ENCODE measurements around the gene LHFPL2. TPM values are rescaled to one million over a fixed set of nuclear protein-coding genes. Genes with fewer than 3 reads are reported as not detected.

The LHFPL2 gene
- polyA plus RNA-seq, 3 donors: 3.7 to 11.6 (median 7.3) TPM

- peaks cover 0 to 4% (median 2%) of the 10 kb centered on the region in 7 donors for H3K9me3 Mint-ChIP-seq
- no peak overlapping the region for H2AFZ ChIP-seq (ENCODE audit: insufficient read depth, low read depth, low read length, poor library complexity, severe bottlenecking)
- DNase-seq: no peak
- intact Hi-C loops (cut with micrococcal nuclease): no loop called here
- H3K9me3 ChIP-seq (replicated peaks in 1 of 2; ENCODE audit: control insufficient read depth in 1 of 2, insufficient read depth in 1 of 2, low read length in 2 of 2): no peaks in the 10 kb centered on the region
- no peak overlapping the region for H3K27ac Mint-ChIP-seq
- H3K27me3 ChIP-seq (ENCODE audit: control insufficient read depth in 2 of 2, insufficient read depth in 2 of 2, low read length in 2 of 2): no peaks in the 10 kb centered on the region
- H3K79me2 ChIP-seq (ENCODE audit: insufficient read depth, low read length): no peaks in the 10 kb centered on the region
- H3K27me3 Mint-ChIP-seq (ENCODE audit: low read depth in 3 of 3): peaks cover 7 to 16% (median 8%) of the 10 kb centered on the region in 3 donors
- 93% methylated on average over 4 of the region's 4 CpGs for WGBS (ENCODE audit: insufficient coverage)
- H3K9ac ChIP-seq (ENCODE audit: insufficient read depth, low read length, poor library complexity, severe bottlenecking): no peak overlapping the region
- no peak overlapping the region for H3K4me3 ChIP-seq (replicated peaks in 1 of 3; ENCODE audit: low read depth in 2 of 3, low read length in 3 of 3)
- H3K4me2 ChIP-seq (replicated peaks; ENCODE audit: extremely low read depth, low read length, poor library complexity, severe bottlenecking): no peak overlapping the region
- H3K27ac ChIP-seq (ENCODE audit: low read depth in 1 of 2, low read length in 2 of 2): no peak overlapping the region
- no peaks in the 10 kb centered on the region for H3K36me3 ChIP-seq (replicated peaks in 1 of 2; ENCODE audit: control insufficient read depth in 1 of 2, insufficient read depth in 2 of 2, low read length in 2 of 2)
- H3K4me1 Mint-ChIP-seq: no peaks in the 10 kb centered on the region
- no peak overlapping the region for H3K4me3 Mint-ChIP-seq
- H3K36me3 Mint-ChIP-seq: no peaks in the 10 kb centered on the region
- H4K20me1 ChIP-seq (ENCODE audit: insufficient read depth, low read length): no peaks in the 10 kb centered on the region
- no peak for TF ChIP-seq CTCF (IDR thresholded peaks at IDR 0.05)
- no peaks in the 10 kb centered on the region for H3K4me1 ChIP-seq (ENCODE audit: control insufficient read depth in 1 of 2, insufficient read depth in 2 of 2, low read length in 2 of 2)
These were observed 37.4 kb downstream of the LHFPL2 start for GRCh38 chr5:78611126-78611605.

GRCh38 chr5:78610636-78611035, 37.9 kb downstream of the LHFPL2 start:
- H3K4me3 ChIP-seq (replicated peaks in 1 of 3; ENCODE audit: low read depth in 2 of 3, low read length in 3 of 3): no peak overlapping the region
- no peaks in the 10 kb centered on the region for H3K79me2 ChIP-seq (ENCODE audit: insufficient read depth, low read length)
- no peaks in the 10 kb centered on the region for H4K20me1 ChIP-seq (ENCODE audit: insufficient read depth, low read length)
- no peak for TF ChIP-seq CTCF (IDR thresholded peaks at IDR 0.05)
- H3K4me1 ChIP-seq (ENCODE audit: control insufficient read depth in 1 of 2, insufficient read depth in 2 of 2, low read length in 2 of 2): no peaks in the 10 kb centered on the region
- DNase-seq: no peak
- H3K9me3 ChIP-seq (replicated peaks in 1 of 2; ENCODE audit: control insufficient read depth in 1 of 2, insufficient read depth in 1 of 2, low read length in 2 of 2): no peaks in the 10 kb centered on the region
- Mint-ChIP-seq H3K27me3 (ENCODE audit: low read depth in 3 of 3) (peaks cover 7 to 11% (median 8%) of the 10 kb centered on the region in 3 donors), H3K4me1 (no peaks in the 10 kb centered on the region), H3K36me3 (no peaks in the 10 kb centered on the region), H3K4me3 (no peak overlapping the region), H3K27ac (no peak overlapping the region), H3K9me3 (peaks cover 0 to 4% (median 0%) of the 10 kb centered on the region in 7 donors)
- H3K36me3 ChIP-seq (replicated peaks in 1 of 2; ENCODE audit: control insufficient read depth in 1 of 2, insufficient read depth in 2 of 2, low read length in 2 of 2): no peaks in the 10 kb centered on the region
- intact Hi-C loops (cut with micrococcal nuclease): no loop called here
- no peak overlapping the region for H3K27ac ChIP-seq (ENCODE audit: low read depth in 1 of 2, low read length in 2 of 2)
- no peak overlapping the region for H3K4me2 ChIP-seq (replicated peaks; ENCODE audit: extremely low read depth, low read length, poor library complexity, severe bottlenecking)
- WGBS (ENCODE audit: insufficient coverage): 100% methylated on average over 2 of the region's 3 CpGs
- H3K27me3 ChIP-seq (ENCODE audit: control insufficient read depth in 2 of 2, insufficient read depth in 2 of 2, low read length in 2 of 2): no peaks in the 10 kb centered on the region
- H3K9ac ChIP-seq (ENCODE audit: insufficient read depth, low read length, poor library complexity, severe bottlenecking): no peak overlapping the region
- H2AFZ ChIP-seq (ENCODE audit: insufficient read depth, low read depth, low read length, poor library complexity, severe bottlenecking): no peak overlapping the region

All from CD14-positive monocyte (primary cell).